NCI-H460 (cell line): Measurements from ENCODE around the gene AP1AR. TPM values are rescaled to one million over a fixed set of nuclear protein-coding genes. Genes with fewer than 3 reads are reported as not detected.
A peak's percentile ranks its signal among the peaks of the same experiment; 100 is the strongest.
"Not testable (repeated sequence)": the region's sequence is repeated elsewhere in the genome, so short reads cannot be mapped to it uniquely, and the experiment has no call there.

Source experiments
- DNase-seq: peaks from one replicate; pipeline ENCODE4 v3.0.0-alpha.2; 2016; ENCODE audit warnings: low read depth; ENCODE audit errors: extremely low read depth
- total RNA-seq: library from RNA; depleted of rRNA; stranded (reverse); fragments of >200 nt; shearing (Covaris generic); gene quantifications from 2 replicates; pipeline ENCODE4 v1.2.3, GENCODE V29; 2014

Gene AP1AR
- total RNA-seq, 1 experiment from 2014 or later = 47.9 TPM

DNA sequence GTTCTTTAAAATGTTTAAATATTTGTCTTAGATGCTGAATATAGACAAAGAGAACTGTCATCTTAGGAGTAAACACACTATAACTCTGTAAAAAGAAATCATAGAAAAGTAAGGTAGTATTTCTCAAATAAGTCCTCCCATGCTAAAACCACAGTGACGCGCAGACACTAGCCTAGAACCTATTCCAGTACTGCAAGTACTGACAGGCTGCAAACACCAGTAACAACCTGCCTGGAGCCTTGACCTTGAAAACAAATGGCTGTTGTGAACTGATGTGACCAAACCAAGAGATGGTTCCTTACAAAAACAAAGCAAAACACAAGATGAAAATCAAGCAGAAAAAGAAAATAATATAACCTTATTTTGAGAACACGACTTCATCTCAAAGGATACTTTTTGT, 45.6 kb downstream of the AP1AR start:
- no peak for DNase-seq

DNA sequence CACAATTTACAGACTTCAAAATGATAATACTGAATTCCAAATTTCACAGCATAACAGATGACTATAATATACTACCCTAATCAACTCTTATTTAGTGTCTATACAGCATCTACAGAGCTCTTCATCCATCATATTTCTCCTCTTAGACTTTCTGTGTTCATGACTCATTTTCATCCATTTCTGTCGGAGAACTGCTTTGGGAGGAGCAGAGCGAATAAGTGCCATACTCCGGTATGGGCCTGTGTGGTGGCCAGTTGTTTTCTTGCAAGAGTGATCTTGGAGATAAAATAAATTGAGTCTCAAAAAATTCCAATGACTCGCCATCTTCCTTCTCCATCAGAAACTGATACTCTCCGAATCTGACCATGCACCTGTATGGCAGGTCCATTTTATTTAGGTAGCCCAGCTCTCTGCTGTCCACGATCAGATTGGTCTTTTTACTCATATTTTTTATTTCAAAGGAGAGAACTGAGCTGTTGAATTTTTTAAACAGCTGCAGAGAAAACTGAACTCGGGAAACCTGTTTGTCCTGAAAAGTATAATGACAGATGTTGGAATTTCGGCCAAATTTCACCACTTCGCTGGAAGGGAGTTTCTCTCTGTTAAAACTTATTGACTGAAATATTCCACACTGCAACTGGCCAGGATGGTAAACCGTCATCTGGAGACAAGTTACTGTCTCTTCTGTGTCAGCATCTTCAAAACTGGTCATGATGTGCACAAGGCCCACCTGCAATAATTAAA, 46.3 kb downstream of the AP1AR start:
- no peak for DNase-seq

DNA sequence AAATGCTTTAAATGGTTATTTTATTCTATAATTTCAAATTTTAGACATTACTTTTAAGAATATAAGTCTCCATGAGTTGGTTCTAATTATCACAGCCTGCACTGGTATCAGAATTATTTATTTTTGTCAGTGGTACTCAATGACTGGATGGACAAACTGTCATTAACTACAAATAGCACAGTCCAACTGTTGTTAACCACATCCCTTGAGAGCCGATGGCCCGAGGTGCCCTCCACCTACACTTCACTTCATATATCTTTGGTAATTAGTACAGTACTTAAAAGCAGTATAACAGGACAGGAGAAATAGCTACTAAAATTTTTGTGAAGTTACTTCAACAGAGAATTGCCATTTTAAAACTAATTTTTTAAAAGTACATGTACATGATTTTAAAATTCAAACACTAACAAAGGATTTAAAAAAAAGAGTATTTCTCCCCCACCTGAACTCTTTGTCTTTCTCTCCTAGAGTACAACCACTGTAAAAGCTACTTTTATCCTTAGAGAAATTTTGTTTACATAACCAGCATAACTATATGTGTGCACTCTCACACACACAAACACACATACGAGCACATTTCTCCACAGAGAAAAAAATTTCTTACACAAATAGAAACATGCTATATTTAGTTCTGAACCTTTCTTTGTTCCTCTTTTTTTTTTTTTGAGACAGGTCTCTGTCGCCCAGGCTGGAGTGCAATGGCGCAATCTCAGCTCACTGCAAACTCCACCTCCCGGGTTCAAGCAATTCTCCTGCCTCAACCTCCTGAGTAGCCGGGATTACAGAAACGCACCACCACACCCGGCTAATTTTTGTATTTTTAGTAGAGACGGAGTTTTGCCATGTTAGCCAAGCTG, 47.7 kb downstream of the AP1AR start:
- DNase-seq = no peak

DNA sequence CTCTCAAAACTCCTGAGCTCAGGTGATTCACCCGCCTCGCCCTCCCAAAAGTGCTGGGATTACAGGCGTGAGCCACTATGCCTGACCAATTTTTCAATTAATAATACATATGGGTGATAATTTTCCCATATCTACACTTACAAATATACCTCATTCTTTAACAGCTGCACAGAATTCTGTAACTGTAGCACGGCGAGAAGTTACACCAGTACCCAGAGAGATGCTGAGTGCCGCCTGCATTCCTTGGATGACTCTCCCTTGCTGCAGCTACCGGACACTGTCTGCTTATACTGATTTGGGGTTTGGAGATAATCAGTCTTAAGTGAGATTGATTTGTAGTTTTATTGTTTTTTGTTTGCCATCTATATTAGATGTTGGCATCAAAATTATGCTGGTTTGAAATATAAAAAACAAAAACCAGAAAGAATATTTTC, 48.3 kb downstream of the AP1AR start:
- no peak for DNase-seq

DNA sequence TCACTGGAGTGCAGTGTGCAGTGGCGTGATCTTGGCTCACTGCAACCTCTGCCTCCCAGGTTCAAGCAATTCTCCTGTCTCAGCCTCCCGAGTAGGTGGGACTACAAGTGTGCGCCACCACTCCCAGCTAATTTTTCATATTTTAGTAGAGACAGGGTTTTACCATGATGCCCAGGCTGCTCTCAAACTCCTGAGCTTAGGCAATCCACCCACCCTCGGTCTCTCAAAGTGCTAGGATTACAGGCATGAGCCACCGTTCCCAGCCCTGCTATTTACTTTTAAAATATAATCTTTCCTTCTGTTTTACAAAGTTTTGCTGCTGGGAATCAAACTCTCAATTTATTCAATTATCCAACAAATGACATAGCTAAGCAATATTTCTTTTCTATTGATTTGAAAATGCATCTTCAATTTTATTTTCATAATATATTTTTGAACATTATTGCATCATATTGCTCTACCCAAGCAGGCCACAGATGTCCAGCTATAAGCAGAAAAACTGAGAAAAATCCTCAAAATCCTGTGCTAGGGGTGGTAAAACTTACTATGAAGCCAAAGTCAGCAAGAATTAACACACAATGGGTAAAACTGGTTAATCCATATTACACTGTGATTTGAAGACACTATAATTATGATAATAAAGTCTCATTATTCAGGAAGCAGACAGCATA, 48.9 kb downstream of the AP1AR start:
- DNase-seq = no peak

DNA sequence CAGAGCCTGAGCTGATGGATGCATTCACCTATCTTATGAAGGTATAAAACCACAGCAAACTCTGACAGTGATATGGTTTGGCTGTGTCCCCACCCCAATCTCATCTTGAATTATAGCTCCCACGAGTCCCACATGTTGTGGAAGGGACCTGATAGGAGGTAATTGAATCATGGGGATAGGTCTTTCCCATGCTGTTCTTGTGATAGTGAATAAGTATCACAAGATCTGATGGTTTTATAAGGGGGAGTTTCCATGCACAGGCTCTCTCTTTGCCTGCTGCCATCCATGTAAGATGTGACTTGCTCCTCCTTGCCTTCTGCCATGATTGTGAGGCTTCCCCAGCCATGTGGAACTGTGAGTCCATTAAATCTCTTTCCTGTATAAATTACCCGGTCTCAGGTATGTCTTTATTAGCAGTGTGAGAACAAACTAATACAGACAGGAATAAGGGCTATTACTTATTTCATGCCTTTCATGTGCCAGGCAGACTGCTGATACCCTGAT, 50.4 kb downstream of the AP1AR start:
- DNase-seq = not testable (repeated sequence)

DNA sequence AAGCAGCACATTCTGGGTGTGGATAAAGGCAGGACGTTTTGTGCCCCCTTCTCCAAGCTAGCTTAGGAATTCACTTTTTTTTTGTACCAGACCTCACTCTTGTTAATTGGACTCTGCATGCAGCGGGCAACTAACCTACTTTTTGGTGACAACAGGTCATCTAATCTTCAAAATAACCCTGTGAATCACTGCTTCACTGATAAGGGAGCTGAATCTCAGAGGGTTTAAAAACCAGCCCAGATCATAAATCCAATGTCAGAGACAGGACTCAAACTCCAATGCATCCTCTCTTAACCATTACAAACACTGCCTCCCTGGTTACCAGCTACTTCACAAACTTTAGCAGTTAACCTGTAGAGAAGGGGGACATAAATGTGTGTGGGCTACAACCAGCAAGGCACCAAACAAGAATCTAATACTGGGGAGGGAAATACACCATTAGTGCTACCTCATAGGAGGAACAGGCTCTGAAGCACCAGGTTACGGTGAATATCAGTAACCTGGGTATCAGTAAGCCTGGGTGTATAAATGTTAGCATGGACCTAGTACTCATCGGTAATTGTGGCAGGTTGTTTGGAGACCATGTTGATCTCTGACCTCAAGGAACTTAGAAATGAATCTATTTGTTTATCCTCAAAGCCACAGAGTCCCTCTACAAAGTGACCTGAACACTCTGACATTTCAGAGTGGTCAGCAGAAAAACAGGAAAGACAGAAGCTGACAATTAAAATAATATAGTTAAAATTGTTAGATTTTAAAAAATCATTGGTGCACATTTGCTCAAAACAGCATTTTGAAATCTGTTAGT, 51.5 kb downstream of the AP1AR start:
- no peak for DNase-seq

DNA sequence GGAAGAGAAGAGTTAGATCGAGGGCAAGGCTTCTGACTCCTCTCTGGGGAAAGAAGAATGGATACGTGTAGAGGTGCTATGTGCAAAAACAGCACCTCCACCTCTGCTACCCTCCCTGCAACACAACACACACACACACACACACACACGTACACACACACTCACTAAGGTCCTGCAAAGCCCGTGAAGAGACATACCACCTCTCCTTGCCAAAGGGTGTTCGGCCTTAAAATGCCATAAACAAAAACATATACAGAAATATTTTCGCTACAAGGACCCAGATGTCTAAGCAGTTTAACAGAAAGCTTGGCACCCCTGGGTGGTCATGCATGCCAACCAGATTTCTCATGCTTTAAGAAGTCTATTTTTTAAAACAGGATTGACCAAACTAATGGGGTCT, 52.6 kb downstream of the AP1AR start:
- DNase-seq = no peak

DNA sequence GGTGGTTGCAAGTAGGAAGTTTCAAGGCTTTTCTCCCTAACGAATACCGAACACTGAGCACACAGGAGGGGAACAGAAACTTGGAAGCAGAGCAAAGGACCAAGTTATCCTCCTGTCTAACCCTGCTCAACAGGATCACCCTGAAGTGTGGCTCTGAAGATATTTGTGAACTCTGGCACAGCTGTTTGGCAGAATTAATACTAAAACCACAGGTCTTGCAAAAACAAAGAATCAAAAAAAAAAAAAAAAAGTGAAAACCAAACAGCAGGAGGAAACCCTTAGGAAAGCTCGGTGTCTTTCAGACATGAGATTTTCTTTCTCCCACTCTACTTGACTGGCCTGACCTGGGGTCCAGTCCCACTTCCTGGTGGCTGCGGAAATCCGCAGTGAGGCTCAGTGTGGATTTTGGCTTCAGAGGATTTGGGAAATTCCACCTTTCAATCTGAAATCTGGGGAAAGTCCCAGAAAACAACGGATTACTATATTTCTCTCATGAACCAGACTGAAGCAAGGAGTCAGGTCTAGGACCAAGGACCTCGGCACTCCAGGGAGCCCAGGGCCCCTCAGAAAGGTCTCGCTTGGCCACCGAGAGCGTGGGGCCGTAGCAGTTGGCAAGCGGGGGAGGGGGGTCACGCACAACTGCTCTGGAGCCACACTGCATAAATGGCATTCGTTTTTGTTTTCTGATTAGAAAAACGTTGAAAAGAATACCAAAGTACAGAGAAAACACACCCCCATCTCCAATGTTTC, 53.2 kb downstream of the AP1AR start:
- DNase-seq = no peak

DNA sequence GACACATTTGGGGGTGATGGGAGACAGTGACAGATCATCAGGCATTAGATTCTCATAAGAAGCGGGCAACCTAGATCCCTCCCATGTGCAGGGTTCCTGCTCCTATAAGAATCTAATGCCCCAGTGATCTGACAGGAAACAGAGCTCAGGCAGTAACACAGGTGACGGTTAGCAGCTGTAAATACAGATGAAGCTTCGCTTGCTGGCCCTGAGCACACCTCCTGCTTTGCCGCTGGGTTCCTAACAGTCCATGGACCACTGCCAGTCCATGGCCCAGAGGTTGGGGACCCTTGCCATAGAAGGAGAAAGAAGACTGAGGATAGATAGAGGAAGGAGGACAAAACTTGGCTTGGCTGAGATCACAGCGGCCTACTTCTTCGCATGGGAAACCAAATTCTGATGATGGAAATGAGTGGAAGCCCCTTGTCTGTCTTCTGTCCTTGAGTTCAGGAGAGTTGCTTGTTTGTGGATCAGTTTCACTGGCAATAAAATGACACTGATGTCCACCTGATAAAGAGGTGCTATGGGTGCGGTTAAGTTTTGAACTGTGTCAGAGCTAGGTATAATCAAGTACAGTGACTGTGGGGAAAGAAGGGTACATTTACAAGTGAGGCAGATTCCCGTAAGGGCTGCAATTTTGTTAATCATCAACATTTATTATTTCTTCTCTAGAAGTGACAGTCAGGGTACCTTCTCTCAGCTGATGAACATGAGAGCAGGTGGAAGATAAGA, 55.8 kb downstream of the AP1AR start:
- DNase-seq = no peak

DNA sequence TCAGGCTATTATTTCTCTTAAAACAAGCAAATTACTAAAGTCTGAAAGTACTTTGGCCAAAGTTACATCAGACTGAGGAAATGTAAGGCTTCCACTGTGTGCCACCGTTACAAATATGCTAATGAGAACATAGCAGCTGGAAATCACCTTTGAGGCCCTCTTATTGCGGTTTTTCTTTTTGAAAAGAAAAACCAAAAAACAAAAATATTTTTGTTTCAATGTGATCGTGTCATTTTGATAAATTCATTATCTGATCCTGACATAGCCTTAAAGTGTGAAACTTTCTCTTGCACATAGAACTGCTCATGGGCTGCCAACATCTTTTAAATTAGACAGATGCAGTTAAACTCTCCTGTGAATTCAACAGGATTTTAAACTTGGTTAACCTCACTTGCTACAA, 56.9 kb downstream of the AP1AR start:
- DNase-seq = no peak

DNA sequence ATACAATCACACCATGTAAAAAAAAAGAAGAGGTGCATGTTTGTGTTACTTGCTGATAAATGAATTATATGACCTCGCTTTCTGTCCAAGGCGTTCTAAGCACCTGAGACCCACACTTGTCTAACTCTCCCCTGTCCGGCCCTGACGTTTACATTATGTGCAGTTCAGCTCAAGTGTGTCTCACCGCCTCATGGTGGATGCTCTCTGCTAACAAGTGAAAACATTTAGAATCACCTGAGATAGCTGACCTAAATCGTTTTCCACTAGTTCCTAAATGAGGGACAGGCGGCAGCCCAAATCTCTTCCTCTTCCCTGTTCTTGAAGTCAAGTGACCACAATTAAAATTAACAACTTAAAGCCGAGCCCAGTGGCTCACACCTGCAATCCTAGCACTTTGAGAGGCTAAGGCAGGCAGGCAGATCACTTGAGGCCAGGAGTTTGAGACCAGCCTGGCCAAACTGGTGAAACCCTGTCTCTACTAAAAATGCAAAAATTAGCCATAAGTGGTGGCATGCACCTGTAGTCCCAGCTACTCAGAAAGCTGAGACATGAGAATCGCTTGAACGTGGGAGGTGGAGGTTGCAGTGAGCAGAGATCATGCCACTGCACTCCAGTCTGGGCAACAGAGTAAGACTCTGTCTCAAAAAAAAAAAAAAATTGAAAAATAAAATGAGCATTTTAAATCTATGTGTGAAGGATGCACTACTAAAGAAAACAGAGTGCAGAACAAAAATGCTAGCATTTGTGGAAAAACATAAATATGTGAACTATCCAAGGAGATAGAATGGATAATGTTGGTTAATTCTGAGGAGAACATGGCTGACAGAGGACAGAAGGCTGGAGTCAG, 58.0 kb downstream of the AP1AR start:
- DNase-seq = no peak

DNA sequence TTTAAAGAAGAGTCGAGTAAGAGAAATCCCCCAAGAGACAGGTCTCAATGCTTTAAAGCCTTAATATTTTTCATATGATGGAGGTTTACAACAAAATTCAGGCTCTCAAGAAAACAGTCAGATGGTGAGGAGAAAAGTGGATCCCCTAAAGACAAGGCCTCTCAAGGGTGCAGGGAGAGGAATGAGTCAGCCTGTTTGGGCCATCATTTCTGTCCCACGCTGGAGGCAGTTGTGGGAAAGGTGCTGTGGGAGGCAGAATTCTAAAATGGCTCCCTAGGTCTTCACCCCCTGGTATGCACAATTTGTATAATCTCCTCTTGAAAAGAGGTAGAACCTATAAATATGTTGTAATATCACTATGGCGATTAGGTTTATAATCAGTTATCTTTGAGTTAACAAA, 58.8 kb downstream of the AP1AR start:
- DNase-seq = no peak

DNA sequence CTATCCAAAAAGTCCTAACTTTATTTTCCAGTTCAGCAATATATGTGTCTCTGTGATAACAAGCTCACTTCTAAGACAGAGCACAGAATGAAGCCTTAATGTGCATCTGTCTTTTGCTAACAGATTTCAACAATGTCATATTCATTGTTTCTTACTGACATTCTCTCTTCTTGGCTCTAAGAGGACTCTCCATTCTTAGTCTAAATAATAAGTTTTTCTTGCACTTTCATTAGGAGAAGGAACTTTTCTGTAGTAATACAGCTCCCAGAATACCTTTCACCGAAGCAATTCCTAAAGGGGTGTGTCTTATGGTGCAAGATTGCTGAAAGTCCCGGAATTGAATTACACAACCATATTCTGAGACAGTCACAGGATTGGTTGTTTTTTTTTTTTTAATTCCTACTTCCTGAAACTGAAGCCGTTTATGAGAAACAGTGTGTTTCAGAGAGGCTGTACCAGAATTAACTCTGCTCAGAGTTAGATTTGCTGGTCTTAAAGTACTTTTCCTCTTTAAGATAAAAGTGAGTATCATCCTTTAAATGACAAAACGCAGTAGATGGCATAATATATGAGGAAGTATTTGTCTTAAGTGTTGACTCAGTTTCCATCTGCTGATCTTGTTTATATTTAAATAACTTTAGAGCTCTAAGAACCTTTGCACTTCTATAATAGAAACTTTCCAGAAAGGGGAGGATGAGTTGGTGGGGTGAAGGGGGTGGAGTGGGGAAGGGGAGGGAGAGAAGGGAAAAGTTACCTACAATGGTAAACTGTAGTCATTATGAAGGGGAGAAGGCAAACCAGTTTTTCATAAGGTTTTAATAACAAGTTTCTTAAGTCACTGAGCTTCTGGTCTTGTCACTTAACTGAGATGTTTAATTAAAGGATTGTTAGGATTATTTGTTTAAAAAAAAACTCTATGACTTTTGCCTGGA, 65.6 kb downstream of the AP1AR start, which contains the start of gene ALPK1:
ALPK1 (plus strand) TSS at position 421 of the 932 bp plus-strand sequence.
- DNase-seq = peak; percentile 82

DNA sequence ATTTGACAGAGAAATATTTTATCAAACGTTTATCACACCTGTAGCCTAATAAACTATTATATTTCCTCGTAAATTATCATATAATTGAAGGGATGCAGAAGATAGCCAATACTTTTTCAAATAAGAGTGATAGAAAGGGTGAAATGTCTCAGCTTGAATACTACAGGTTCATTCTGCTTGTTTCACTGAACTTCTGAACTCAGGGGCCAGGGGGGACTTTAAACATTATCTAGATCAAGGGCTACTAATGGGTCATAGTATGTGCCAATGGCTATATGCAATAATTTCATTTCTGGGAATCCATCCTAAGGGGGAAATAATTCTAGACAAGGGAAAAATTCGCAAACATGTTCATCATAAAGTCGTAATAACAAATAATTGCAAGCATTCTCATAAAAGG, 68.1 kb downstream of the AP1AR start:
- DNase-seq = no peak

DNA sequence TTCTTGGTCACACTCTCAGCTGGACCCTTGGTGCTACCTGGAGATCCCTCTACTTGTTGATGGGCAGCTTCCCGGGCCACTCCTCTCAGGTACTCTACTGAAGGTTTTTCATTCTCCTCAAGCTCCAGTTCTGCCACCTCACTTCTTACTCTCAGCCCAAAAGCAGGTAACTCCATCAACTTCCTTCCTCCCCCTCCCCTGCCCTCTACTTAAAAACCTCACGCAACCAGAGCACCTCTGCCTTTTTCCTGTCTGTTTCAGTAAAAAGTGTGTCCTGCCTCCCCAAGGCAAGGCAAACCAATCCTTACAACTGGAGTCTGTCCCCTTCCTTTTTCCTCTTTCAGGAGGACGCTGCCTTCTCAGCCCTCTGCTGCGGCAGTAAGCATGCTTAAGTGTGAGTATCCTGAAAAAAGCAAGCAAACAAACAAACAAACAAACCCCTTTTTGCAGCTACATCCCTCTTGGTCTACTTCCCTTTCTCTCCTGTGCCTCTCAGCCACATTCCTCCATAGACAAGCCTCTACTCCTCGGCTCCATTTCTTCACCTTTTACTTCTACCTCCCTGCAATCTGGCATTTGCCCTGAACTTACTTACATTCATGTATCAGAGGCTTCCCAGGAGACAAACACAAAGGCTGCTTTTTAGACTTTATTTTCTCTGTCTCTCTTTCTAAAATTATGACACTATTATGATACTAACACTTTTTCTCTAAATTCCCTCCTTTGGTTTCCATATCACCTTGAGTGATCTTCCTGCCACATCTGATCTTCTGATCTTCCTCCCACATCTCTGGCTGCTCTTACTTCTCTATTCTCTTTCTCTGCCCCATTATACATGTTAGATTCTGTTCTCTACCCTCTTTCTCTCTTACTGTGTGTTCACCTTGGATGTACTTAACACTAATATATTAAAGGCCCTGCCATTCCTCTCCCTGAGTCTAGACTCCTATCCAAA, 71.0 kb downstream of the AP1AR start:
- DNase-seq = no peak
